HG03095 (cell line): ENCODE measurements around the gene TRAPPC2.
"Not testable (repeated sequence)": the region's sequence is repeated elsewhere in the genome, so short reads cannot be mapped to it uniquely, and the experiment has no call there.

ENCODE experiments used
- ATAC-seq: cut with Tn5 transposase; IDR thresholded peaks from one replicate; pipeline ENCODE4 v1.9.1; 2021; ENCODE audit warnings: moderate library complexity; ENCODE audit not compliant: unreplicated experiment

Gene TRAPPC2

GRCh38 chrX:13699183-13699826, 35.1 kb downstream of the TRAPPC2 start:
- ATAC-seq = peak; percentile 56

GRCh38 chrX:13698432-13698831, 36.0 kb downstream of the TRAPPC2 start:
- no peak for ATAC-seq

- no peak for ATAC-seq
Observed at GRCh38 chrX:13697976-13698375, 36.4 kb downstream of the TRAPPC2 start.

GRCh38 chrX:13697455-13697854, 37.0 kb downstream of the TRAPPC2 start:
- ATAC-seq = peak; percentile 40

GRCh38 chrX:13695601-13696115, 38.8 kb downstream of the TRAPPC2 start:
- no peak for ATAC-seq

GRCh38 chrX:13694983-13695382, 39.4 kb downstream of the TRAPPC2 start:
- ATAC-seq = no peak

- ATAC-seq = no peak
Observed at GRCh38 chrX:13694359-13694758, 40.1 kb downstream of the TRAPPC2 start.

GRCh38 chrX:13693341-13693961, 41.0 kb downstream of the TRAPPC2 start:
- no peak for ATAC-seq

GRCh38 chrX:13692771-13693231, 41.6 kb downstream of the TRAPPC2 start:
- ATAC-seq = no peak

GRCh38 chrX:13691841-13692371, 42.5 kb downstream of the TRAPPC2 start:
- no peak for ATAC-seq

- no peak for ATAC-seq
Observed at GRCh38 chrX:13690836-13691235, 43.6 kb downstream of the TRAPPC2 start.

GRCh38 chrX:13689741-13690211, 44.6 kb downstream of the TRAPPC2 start:
- ATAC-seq = no peak

- ATAC-seq = peak; percentile 69
Observed at GRCh38 chrX:13688958-13689740, 45.3 kb downstream of the TRAPPC2 start, which contains the start of gene RAB9A. RAB9A (plus strand) TSS chrX:13689128; CDS start chrX:13708747, 19,619 bp downstream.

GRCh38 chrX:13688384-13688957, 45.9 kb downstream of the TRAPPC2 start:
- no peak for ATAC-seq

GRCh38 chrX:13687203-13687602, 47.2 kb downstream of the TRAPPC2 start:
- ATAC-seq = no peak

- ATAC-seq = no peak
Observed at GRCh38 chrX:13685126-13685763, 49.2 kb downstream of the TRAPPC2 start.

GRCh38 chrX:13684361-13684760, 50.1 kb downstream of the TRAPPC2 start:
- no peak for ATAC-seq

GRCh38 chrX:13681595-13681994, 52.8 kb downstream of the TRAPPC2 start:
- no peak for ATAC-seq

GRCh38 chrX:13679700-13680099, 54.7 kb downstream of the TRAPPC2 start:
- not testable (repeated sequence) for ATAC-seq

GRCh38 chrX:13676885-13677284, 57.5 kb downstream of the TRAPPC2 start:
- no peak for ATAC-seq
